Suprapubic skin (tissue), 4 donors: ENCODE measurements around the gene PIK3R3. TPM values are rescaled to one million over a fixed set of nuclear protein-coding genes. Genes with fewer than 3 reads are reported as not detected.

Experiments
- DNase-seq, 2 donors: peaks; one replicate each; pipeline ENCODE4 v3.0.0-alpha.2; 2019; ENCODE audit warnings: low spot score in 2 of 2
- H3K27ac ChIP-seq: fragments of 200-600 bp; sonication (generic); one replicate; pipeline ENCODE4 v1.5.1; 2019
- H3K27me3 ChIP-seq: fragments of 200-600 bp; sonication (generic); one replicate; pipeline ENCODE4 v1.5.1; 2019
- H3K36me3 ChIP-seq: fragments of 200-600 bp; sonication (generic); one replicate; pipeline ENCODE4 v1.5.1; 2019
- H3K4me1 ChIP-seq: fragments of 200-600 bp; sonication (generic); one replicate; pipeline ENCODE4 v1.5.1; 2019
- H3K4me3 ChIP-seq: fragments of 200-600 bp; sonication (generic); one replicate; pipeline ENCODE4 v1.5.1; 2019; ENCODE audit warnings: mild to moderate bottlenecking
- H3K9me3 ChIP-seq: fragments of 200-600 bp; sonication (generic); one replicate; pipeline ENCODE4 v1.5.1; 2019
- CTCF ChIP-seq, 2 donors: fragments of 200-600 bp in 1 of 2; fragments of 450-650 bp in 1 of 2; sonication (generic) in 1 of 2; IDR thresholded peaks; one replicate each; pipeline ENCODE4 v1.5.1; 2016 to 2019; ENCODE audit warnings: antibody characterized with exemption in 2 of 2, mild to moderate bottlenecking in 1 of 2, moderate library complexity in 1 of 2
- EP300 ChIP-seq: sonication (generic); formaldehyde crosslinking; IDR thresholded peaks from one replicate; pipeline ENCODE4 v1.6.1; 2017; ENCODE audit warnings: antibody characterized with exemption
- POLR2A ChIP-seq, 2 donors: fragments of 450-650 bp; IDR thresholded peaks; one replicate each; pipeline ENCODE4 v1.6.1; 2017; ENCODE audit warnings: antibody characterized with exemption in 2 of 2, mild to moderate bottlenecking in 2 of 2, moderate library complexity in 2 of 2
- POLR2AphosphoS5 ChIP-seq, 3 donors: sonication (generic); formaldehyde crosslinking; IDR thresholded peaks; one replicate each; pipeline ENCODE4 v1.6.1; 2017; ENCODE audit warnings: antibody characterized with exemption in 3 of 3
- WGBS: methylation state at CpG from one replicate; pipeline ENCODE4 v1.1.5; 2018; 5-methylcytosine and 5-hydroxymethylcytosine counted together
- total RNA-seq, 4 donors: library from RNA; depleted of rRNA; stranded (reverse); fragments of >200 nt; gene quantifications; one replicate each; pipeline ENCODE4 v1.1.0, GENCODE V29; 2016

PIK3R3 gene
- total RNA-seq, 4 donors from 2014 or later = 6.1 to 16.5 (median 11.2) TPM

DNA sequence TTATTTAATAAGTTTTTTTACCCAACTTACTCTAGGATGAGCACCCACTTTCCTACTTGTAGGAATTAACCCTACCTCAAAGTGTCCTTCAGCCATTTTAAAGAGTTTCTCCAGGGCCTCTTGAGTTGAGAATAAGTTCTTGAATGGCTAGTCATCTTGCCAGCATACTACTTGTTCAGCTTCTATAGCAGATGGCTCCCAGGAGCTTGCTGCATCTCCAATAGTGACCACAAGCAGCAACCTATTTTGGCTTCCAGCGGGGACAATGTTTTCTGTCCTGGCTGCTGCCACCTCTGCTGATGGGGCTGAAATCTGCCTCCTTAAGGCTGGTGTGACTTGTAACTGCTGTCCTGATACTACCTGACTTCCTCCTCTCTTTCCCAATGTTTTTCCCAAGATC, 20.8 kb upstream of the PIK3R3 start:
- no peaks in the 10 kb centered on the region for H3K9me3 ChIP-seq
- DNase-seq = no peak
- TF ChIP-seq CTCF (IDR thresholded peaks at IDR 0.05) (no peak), EP300 (no peak), POLR2AphosphoS5 (IDR thresholded peaks at IDR 0.05) (no peak), POLR2A (IDR thresholded peaks at IDR 0.05) (no peak)
- H3K27ac ChIP-seq = no peak overlapping the region
- H3K4me1 ChIP-seq = no peaks in the 10 kb centered on the region
- 100% methylated on average over 1 of the region's 1 CpG for WGBS
- no peaks in the 10 kb centered on the region for H3K36me3 ChIP-seq
- H3K27me3 ChIP-seq = no peaks in the 10 kb centered on the region
- no peak overlapping the region for H3K4me3 ChIP-seq

- H3K27me3 ChIP-seq = no peaks in the 10 kb centered on the region
- H3K4me3 ChIP-seq = no peak overlapping the region
- H3K36me3 ChIP-seq = no peaks in the 10 kb centered on the region
- no peaks in the 10 kb centered on the region for H3K4me1 ChIP-seq
- no peaks in the 10 kb centered on the region for H3K9me3 ChIP-seq
- 75% methylated on average over 3 of the region's 3 CpGs for WGBS
- no peak overlapping the region for H3K27ac ChIP-seq
- no peak for DNase-seq
- TF ChIP-seq EP300 (no peak), POLR2A (IDR thresholded peaks at IDR 0.05) (no peak), POLR2AphosphoS5 (IDR thresholded peaks at IDR 0.05) (no peak), CTCF (IDR thresholded peaks at IDR 0.05) (no peak)
Observed at GRCh38 chr1:46152016-46152415, 19.6 kb upstream of the PIK3R3 start.

- no peaks in the 10 kb centered on the region for H3K9me3 ChIP-seq
- no peak overlapping the region for H3K27ac ChIP-seq
- no peak for DNase-seq
- no peak overlapping the region for H3K4me3 ChIP-seq
- no peaks in the 10 kb centered on the region for H3K27me3 ChIP-seq
- H3K4me1 ChIP-seq = no peaks in the 10 kb centered on the region
- TF ChIP-seq EP300 (no peak), POLR2AphosphoS5 (IDR thresholded peaks at IDR 0.05) (no peak), CTCF (IDR thresholded peaks at IDR 0.05) (no peak), POLR2A (IDR thresholded peaks at IDR 0.05) (no peak)
- WGBS = 85% methylated on average over 2 of the region's 2 CpGs
- H3K36me3 ChIP-seq = no peaks in the 10 kb centered on the region
Observed at GRCh38 chr1:46150085-46150484, 17.7 kb upstream of the PIK3R3 start.

DNA sequence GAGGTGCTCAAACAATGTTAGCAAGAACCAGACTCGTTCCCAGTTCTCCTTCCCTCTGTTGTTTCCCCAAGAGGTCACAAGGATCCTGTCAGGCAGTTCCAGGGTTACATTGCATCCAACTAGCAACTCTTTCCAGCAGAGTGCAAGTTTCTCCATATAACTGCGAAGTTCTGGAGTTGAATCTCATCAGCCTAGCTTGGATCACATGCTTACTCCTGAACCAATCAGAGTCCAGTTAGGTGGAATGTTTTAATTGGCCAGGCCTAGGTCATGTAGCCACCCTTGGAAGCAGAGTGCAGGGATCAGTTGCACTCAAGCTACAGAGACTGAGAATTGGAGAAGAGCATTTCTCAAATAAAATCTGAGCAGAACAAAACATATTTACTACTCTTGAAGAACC, 15.9 kb upstream of the PIK3R3 start:
- no peak for TF ChIP-seq EP300
- TF ChIP-seq CTCF (IDR thresholded peaks at IDR 0.05) = no peak
- no peak for TF ChIP-seq POLR2AphosphoS5 (IDR thresholded peaks at IDR 0.05)
- no peak for TF ChIP-seq POLR2A (IDR thresholded peaks at IDR 0.05)
- Histone ChIP-seq H3K27ac (no peak overlapping the region), H3K27me3 (no peaks in the 10 kb centered on the region), H3K4me1 (no peaks in the 10 kb centered on the region), H3K4me3 (no peak overlapping the region), H3K36me3 (no peaks in the 10 kb centered on the region), H3K9me3 (no peaks in the 10 kb centered on the region)
- 73% methylated on average over 2 of the region's 2 CpGs for WGBS
- DNase-seq = no peak

GRCh38 chr1:46137916-46138315, 5.5 kb upstream of the PIK3R3 start:
- Histone ChIP-seq H3K4me3 (no peak overlapping the region), H3K9me3 (no peaks in the 10 kb centered on the region), H3K36me3 (no peaks in the 10 kb centered on the region), H3K4me1 (peaks cover 22% of the 10 kb centered on the region), H3K27ac (no peak overlapping the region), H3K27me3 (no peaks in the 10 kb centered on the region)
- WGBS = 68% methylated on average over 3 of the region's 3 CpGs
- TF ChIP-seq CTCF (IDR thresholded peaks at IDR 0.05) = no peak
- TF ChIP-seq POLR2A (IDR thresholded peaks at IDR 0.05) = no peak
- TF ChIP-seq EP300 = no peak
- TF ChIP-seq POLR2AphosphoS5 (IDR thresholded peaks at IDR 0.05) = no peak
- no peak for DNase-seq
